Gastroesophageal sphincter (tissue), 3 donors: Measurements from ENCODE around the gene PKD2.

Experiments used
- EP300 ChIP-seq: sonication (generic); formaldehyde crosslinking; IDR thresholded peaks from one replicate; pipeline ENCODE4 v1.6.1; 2017; ENCODE audit warnings: antibody characterized with exemption, mild to moderate bottlenecking
- POLR2A ChIP-seq, 2 donors: fragments of 450-650 bp; IDR thresholded peaks; one replicate each; pipeline ENCODE4 v1.6.1; 2017; ENCODE audit warnings: antibody characterized with exemption in 2 of 2, mild to moderate bottlenecking in 2 of 2, moderate library complexity in 1 of 2
- POLR2AphosphoS5 ChIP-seq: sonication (generic); formaldehyde crosslinking; IDR thresholded peaks from one replicate; pipeline ENCODE4 v1.6.1; 2017; ENCODE audit warnings: antibody characterized with exemption
- TF ChIP-seq, protein P1 (sequence below), 4 experiments: fragments of 200-600 bp in 2 of 4; fragments of 450-650 bp in 2 of 4; sonication (generic) in 1 of 4; IDR thresholded peaks; one replicate each; pipeline ENCODE4 v1.5.1; 2017 to 2019; ENCODE audit warnings: antibody characterized with exemption in 4 of 4, mild to moderate bottlenecking in 2 of 4, moderate library complexity in 2 of 4

DNA sequence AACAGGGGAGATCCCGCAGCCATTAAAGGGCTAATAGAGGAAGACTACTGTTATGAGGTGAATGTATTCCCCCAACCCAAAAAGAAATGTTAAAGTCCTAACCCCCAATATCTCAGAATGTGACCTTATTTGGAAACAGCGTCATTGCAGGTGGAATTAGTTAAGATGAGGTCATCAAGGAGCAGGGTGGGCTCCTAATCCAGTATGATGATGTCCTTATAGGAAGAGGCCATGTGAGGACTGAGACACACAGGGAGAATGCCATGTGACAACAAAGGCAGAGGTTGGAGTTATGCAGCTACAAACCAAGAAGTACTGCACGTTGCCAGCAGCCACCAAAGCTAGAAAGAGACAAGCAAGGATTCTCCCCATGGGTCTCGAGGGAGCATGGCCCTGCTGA lies 17.7 kb upstream of the PKD2 start:
- TF ChIP-seq, protein P1, sequence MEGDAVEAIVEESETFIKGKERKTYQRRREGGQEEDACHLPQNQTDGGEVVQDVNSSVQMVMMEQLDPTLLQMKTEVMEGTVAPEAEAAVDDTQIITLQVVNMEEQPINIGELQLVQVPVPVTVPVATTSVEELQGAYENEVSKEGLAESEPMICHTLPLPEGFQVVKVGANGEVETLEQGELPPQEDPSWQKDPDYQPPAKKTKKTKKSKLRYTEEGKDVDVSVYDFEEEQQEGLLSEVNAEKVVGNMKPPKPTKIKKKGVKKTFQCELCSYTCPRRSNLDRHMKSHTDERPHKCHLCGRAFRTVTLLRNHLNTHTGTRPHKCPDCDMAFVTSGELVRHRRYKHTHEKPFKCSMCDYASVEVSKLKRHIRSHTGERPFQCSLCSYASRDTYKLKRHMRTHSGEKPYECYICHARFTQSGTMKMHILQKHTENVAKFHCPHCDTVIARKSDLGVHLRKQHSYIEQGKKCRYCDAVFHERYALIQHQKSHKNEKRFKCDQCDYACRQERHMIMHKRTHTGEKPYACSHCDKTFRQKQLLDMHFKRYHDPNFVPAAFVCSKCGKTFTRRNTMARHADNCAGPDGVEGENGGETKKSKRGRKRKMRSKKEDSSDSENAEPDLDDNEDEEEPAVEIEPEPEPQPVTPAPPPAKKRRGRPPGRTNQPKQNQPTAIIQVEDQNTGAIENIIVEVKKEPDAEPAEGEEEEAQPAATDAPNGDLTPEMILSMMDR (IDR thresholded peaks at IDR 0.05), result no peak
- TF ChIP-seq POLR2A (IDR thresholded peaks at IDR 0.05), result no peak
- no peak for TF ChIP-seq POLR2AphosphoS5
- no peak for TF ChIP-seq EP300
